ENCODE results near the gene STEAP4.
"Not testable (repeated sequence)": the region's sequence is repeated elsewhere in the genome, so short reads cannot be mapped to it uniquely, and the experiment has no call there.

STEAP4 gene

GRCh38 chr7:88268858-88269257, 37.8 kb downstream of the STEAP4 start:
- H3K27ac ChIP-seq = no peak overlapping the region
- TF ChIP-seq, protein P1, sequence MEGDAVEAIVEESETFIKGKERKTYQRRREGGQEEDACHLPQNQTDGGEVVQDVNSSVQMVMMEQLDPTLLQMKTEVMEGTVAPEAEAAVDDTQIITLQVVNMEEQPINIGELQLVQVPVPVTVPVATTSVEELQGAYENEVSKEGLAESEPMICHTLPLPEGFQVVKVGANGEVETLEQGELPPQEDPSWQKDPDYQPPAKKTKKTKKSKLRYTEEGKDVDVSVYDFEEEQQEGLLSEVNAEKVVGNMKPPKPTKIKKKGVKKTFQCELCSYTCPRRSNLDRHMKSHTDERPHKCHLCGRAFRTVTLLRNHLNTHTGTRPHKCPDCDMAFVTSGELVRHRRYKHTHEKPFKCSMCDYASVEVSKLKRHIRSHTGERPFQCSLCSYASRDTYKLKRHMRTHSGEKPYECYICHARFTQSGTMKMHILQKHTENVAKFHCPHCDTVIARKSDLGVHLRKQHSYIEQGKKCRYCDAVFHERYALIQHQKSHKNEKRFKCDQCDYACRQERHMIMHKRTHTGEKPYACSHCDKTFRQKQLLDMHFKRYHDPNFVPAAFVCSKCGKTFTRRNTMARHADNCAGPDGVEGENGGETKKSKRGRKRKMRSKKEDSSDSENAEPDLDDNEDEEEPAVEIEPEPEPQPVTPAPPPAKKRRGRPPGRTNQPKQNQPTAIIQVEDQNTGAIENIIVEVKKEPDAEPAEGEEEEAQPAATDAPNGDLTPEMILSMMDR (conservative IDR thresholded peaks at IDR 0.05) = no peak

DNA sequence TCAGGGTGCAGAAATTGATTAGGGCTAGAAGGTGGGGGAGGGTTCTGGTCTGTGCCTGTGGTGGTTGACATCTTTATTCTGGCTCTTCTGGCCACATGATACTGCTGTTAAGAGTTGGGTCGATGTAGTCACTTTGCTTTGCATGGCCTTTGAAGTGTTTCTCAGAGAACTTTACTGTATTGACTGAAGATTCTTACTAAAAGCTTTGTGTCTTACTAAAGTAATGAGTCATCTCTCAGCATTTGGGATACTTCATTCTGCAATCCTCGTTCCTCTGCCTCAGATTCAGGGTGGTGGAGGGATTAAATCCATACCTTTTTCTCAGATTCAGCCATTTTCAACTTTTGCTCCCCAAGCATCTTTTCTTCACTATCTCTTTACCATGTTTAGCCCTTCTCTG, 38.6 kb downstream of the STEAP4 start:
- TF ChIP-seq, protein P1 (conservative IDR thresholded peaks at IDR 0.05) = no peak
- no peak overlapping the region for H3K27ac ChIP-seq

DNA sequence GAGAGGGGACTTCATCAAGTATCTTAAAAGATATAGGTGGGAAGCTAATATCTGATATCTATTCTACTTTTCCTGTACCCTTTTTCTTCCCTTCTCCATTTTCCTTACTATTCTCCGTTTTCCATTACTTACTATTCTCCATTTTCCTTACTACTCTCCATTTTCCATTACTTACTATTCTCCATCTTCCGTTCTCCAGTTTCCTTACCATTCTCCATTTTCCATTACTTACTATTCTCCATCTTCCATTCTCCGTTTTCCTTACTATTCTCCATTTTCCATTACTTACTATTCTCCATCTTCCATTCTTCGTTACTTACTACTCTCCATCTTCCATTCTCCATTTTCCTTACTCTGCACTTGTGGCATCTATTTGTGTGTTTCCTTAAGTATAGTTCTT, 39.3 kb downstream of the STEAP4 start:
- H3K27ac ChIP-seq = no peak overlapping the region
- TF ChIP-seq, protein P1 (conservative IDR thresholded peaks at IDR 0.05) = no peak

- not testable (repeated sequence) for H3K27ac ChIP-seq
Observed at GRCh38 chr7:88264987-88265386, 41.7 kb downstream of the STEAP4 start.

- TF ChIP-seq, protein P1 (conservative IDR thresholded peaks at IDR 0.05) = no peak
- no peak overlapping the region for H3K27ac ChIP-seq
Observed at GRCh38 chr7:88262562-88262961, 44.1 kb downstream of the STEAP4 start.

- TF ChIP-seq, protein P1 (conservative IDR thresholded peaks at IDR 0.05) = no peak
- no peak overlapping the region for H3K27ac ChIP-seq
Observed at GRCh38 chr7:88260719-88261118, 46.0 kb downstream of the STEAP4 start.

GRCh38 chr7:88259656-88260380, 46.9 kb downstream of the STEAP4 start:
- TF ChIP-seq, protein P1 (conservative IDR thresholded peaks at IDR 0.05) = no peak

GRCh38 chr7:88258296-88258695, 48.4 kb downstream of the STEAP4 start:
- H3K27ac ChIP-seq = not testable (repeated sequence)

More at GRCh38 chr7:88259656-88260380, 46.9 kb downstream of the STEAP4 start:
- H3K27ac ChIP-seq = no peak overlapping the region

Measured in VCaP (cell line).